SK-N-SH (cell line): ENCODE results near the gene MYMX. TPM values are rescaled to one million over a fixed set of nuclear protein-coding genes. Genes with fewer than 3 reads are reported as not detected.
A peak's percentile ranks its signal among the peaks of the same experiment; 100 is the strongest.

Experiments
- FOSL2 ChIP-seq: IDR thresholded peaks from 2 replicates; pipeline ENCODE4 v1.4.0; 2012; ENCODE audit warnings: low read depth, mild to moderate bottlenecking, moderate library complexity, borderline replicate concordance
- FOXJ3 ChIP-seq: sonication (generic); formaldehyde crosslinking; IDR thresholded peaks from 2 replicates; pipeline ENCODE4 v1.5.1; 2020; ENCODE audit warnings: mild to moderate bottlenecking, missing genetic modification reagents
- GATA2 ChIP-seq: sonication (generic); formaldehyde crosslinking; IDR thresholded peaks from 2 replicates; pipeline ENCODE4 v1.5.0; 2020; ENCODE audit warnings: mild to moderate bottlenecking, missing genetic modification reagents
- MEF2A ChIP-seq: IDR thresholded peaks from 2 replicates; pipeline ENCODE4 v1.4.0; 2012; ENCODE audit warnings: low read depth, borderline replicate concordance
- NFIC ChIP-seq: IDR thresholded peaks from 2 replicates; pipeline ENCODE4 v1.4.0; 2012; ENCODE audit warnings: borderline replicate concordance
- RCOR1 ChIP-seq: fragments of 150-350 bp; IDR thresholded peaks from 2 replicates; pipeline ENCODE4 v1.6.1; 2017; ENCODE audit warnings: antibody characterized with exemption, low read length
- RFX5 ChIP-seq: IDR thresholded peaks from 2 replicates; pipeline ENCODE4 v1.6.1; 2012; ENCODE audit warnings: mild to moderate bottlenecking, improper control_type of control experiment, low read length
- RXRA ChIP-seq: IDR thresholded peaks from 2 replicates; pipeline ENCODE4 v1.4.0; 2012; ENCODE audit warnings: low read depth, mild to moderate bottlenecking, borderline replicate concordance
- SMC3 ChIP-seq: IDR thresholded peaks from 2 replicates; pipeline ENCODE4 v1.6.1; 2012; ENCODE audit warnings: low read depth, low read length, improper control_type of control experiment
- polyA plus RNA-seq, 3 experiments: library from polyadenylated mRNA; depleted of rRNA; stranded (reverse); fragments of >200 nt; gene quantifications; 2 replicates each; pipeline ENCODE4 v1.2.3, GENCODE V29; 2012
- TF ChIP-seq, protein P1 (sequence below): IDR thresholded peaks from 2 replicates; pipeline ENCODE4 v1.6.1; 2012; ENCODE audit warnings: mild to moderate bottlenecking, low read depth, low read length, moderate library complexity
- TF ChIP-seq, protein P2 (sequence below): IDR thresholded peaks from 2 replicates; pipeline ENCODE4 v1.4.0; 2012; ENCODE audit warnings: low read depth, borderline replicate concordance
- TF ChIP-seq, protein P3 (sequence below): fragments of 200-600 bp; sonication (generic); IDR thresholded peaks from 2 replicates; pipeline ENCODE4 v1.6.1; 2017; ENCODE audit warnings: antibody characterized with exemption, mild to moderate bottlenecking, moderate library complexity
- TF ChIP-seq, protein P4 (sequence below): fragments of 150-350 bp; IDR thresholded peaks from 2 replicates; pipeline ENCODE4 v1.6.1; 2016; ENCODE audit warnings: mild to moderate bottlenecking, low read depth, low read length
- TF ChIP-seq, protein P5 (sequence below): fragments of 150-350 bp; IDR thresholded peaks from 2 replicates; pipeline ENCODE4 v1.6.1; 2017; ENCODE audit warnings: antibody characterized with exemption, low read length, low read depth, borderline replicate concordance

The MYMX gene
- polyA plus RNA-seq, 1 of the 3 experiments (the other 2 are of a cell fraction) = not detected

DNA sequence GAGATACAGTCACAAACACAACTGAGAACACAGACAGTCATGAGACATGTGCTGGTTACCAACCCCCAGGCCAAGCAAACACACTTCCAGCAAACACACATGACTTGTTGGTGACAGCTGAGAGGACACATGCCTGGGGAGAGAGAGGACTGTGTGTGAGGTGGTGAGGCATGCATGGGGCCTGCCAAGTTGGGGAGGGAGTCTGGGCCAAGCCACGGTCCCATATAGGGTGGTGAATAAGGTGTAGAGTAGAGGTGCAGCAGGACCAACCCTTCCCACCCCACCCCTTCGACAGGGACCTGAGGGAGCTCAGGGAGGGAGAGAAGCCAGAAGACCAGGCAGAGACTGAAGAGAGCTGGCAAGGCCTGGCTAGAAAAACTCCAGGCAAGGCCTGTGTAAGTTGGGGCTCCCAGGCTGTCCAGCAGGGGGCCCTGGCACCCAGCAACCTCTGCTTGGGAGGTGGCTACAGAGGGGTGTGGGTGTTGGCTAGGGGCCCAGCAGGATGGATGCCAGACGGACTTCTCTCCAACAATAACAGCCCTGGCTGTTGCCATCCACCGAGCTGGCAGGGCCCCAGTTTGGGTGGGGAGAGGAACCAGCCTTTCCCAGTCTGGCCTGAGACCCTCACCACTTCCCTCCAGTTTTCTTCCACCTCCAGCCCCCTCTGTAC, 4.7 kb downstream of the MYMX start (continued):
- TF ChIP-seq, protein P1, sequence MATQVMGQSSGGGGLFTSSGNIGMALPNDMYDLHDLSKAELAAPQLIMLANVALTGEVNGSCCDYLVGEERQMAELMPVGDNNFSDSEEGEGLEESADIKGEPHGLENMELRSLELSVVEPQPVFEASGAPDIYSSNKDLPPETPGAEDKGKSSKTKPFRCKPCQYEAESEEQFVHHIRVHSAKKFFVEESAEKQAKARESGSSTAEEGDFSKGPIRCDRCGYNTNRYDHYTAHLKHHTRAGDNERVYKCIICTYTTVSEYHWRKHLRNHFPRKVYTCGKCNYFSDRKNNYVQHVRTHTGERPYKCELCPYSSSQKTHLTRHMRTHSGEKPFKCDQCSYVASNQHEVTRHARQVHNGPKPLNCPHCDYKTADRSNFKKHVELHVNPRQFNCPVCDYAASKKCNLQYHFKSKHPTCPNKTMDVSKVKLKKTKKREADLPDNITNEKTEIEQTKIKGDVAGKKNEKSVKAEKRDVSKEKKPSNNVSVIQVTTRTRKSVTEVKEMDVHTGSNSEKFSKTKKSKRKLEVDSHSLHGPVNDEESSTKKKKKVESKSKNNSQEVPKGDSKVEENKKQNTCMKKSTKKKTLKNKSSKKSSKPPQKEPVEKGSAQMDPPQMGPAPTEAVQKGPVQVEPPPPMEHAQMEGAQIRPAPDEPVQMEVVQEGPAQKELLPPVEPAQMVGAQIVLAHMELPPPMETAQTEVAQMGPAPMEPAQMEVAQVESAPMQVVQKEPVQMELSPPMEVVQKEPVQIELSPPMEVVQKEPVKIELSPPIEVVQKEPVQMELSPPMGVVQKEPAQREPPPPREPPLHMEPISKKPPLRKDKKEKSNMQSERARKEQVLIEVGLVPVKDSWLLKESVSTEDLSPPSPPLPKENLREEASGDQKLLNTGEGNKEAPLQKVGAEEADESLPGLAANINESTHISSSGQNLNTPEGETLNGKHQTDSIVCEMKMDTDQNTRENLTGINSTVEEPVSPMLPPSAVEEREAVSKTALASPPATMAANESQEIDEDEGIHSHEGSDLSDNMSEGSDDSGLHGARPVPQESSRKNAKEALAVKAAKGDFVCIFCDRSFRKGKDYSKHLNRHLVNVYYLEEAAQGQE = peak; percentile 8; the same call in 1 of the 2 replicates
- TF ChIP-seq GATA2 = no peak
- peak; percentile 47; the same call in 1 of the 2 replicates for TF ChIP-seq FOXJ3 (CRISPR knock-in tag)
- TF ChIP-seq SMC3 = peak; percentile 66
- TF ChIP-seq MEF2A = no peak
- TF ChIP-seq FOSL2 = no peak
- TF ChIP-seq, protein P2, sequence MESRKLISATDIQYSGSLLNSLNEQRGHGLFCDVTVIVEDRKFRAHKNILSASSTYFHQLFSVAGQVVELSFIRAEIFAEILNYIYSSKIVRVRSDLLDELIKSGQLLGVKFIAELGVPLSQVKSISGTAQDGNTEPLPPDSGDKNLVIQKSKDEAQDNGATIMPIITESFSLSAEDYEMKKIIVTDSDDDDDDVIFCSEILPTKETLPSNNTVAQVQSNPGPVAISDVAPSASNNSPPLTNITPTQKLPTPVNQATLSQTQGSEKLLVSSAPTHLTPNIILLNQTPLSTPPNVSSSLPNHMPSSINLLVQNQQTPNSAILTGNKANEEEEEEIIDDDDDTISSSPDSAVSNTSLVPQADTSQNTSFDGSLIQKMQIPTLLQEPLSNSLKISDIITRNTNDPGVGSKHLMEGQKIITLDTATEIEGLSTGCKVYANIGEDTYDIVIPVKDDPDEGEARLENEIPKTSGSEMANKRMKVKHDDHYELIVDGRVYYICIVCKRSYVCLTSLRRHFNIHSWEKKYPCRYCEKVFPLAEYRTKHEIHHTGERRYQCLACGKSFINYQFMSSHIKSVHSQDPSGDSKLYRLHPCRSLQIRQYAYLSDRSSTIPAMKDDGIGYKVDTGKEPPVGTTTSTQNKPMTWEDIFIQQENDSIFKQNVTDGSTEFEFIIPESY = no peak
- TF ChIP-seq, protein P3, sequence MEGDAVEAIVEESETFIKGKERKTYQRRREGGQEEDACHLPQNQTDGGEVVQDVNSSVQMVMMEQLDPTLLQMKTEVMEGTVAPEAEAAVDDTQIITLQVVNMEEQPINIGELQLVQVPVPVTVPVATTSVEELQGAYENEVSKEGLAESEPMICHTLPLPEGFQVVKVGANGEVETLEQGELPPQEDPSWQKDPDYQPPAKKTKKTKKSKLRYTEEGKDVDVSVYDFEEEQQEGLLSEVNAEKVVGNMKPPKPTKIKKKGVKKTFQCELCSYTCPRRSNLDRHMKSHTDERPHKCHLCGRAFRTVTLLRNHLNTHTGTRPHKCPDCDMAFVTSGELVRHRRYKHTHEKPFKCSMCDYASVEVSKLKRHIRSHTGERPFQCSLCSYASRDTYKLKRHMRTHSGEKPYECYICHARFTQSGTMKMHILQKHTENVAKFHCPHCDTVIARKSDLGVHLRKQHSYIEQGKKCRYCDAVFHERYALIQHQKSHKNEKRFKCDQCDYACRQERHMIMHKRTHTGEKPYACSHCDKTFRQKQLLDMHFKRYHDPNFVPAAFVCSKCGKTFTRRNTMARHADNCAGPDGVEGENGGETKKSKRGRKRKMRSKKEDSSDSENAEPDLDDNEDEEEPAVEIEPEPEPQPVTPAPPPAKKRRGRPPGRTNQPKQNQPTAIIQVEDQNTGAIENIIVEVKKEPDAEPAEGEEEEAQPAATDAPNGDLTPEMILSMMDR = peak; percentile 83
- no peak for TF ChIP-seq RXRA
- TF ChIP-seq RFX5 = no peak; the same call in 1 of the 2 replicates
- TF ChIP-seq, protein P4, sequence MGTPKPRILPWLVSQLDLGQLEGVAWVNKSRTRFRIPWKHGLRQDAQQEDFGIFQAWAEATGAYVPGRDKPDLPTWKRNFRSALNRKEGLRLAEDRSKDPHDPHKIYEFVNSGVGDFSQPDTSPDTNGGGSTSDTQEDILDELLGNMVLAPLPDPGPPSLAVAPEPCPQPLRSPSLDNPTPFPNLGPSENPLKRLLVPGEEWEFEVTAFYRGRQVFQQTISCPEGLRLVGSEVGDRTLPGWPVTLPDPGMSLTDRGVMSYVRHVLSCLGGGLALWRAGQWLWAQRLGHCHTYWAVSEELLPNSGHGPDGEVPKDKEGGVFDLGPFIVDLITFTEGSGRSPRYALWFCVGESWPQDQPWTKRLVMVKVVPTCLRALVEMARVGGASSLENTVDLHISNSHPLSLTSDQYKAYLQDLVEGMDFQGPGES = no peak
- TF ChIP-seq, protein P5, sequence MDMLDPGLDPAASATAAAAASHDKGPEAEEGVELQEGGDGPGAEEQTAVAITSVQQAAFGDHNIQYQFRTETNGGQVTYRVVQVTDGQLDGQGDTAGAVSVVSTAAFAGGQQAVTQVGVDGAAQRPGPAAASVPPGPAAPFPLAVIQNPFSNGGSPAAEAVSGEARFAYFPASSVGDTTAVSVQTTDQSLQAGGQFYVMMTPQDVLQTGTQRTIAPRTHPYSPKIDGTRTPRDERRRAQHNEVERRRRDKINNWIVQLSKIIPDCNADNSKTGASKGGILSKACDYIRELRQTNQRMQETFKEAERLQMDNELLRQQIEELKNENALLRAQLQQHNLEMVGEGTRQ = no peak
- TF ChIP-seq RCOR1 = peak; percentile 55
- TF ChIP-seq NFIC = peak; percentile 96
